ENCODE results near the gene EFNA5.

Gene EFNA5

GRCh38 chr5:107639990-107640389, 30.7 kb downstream of the EFNA5 start:
- DNase-seq, result no peak

- no peak for DNase-seq
These were observed 34.2 kb downstream of the EFNA5 start for GRCh38 chr5:107636555-107636954.

GRCh38 chr5:107636068-107636467, 34.7 kb downstream of the EFNA5 start:
- DNase-seq, result no peak

- no peak for DNase-seq
These were observed 35.5 kb downstream of the EFNA5 start for GRCh38 chr5:107634981-107635848.

GRCh38 chr5:107633171-107633901, 37.4 kb downstream of the EFNA5 start:
- DNase-seq, result no peak

GRCh38 chr5:107631805-107632362, 38.9 kb downstream of the EFNA5 start:
- no peak for DNase-seq

GRCh38 chr5:107630184-107630583, 40.6 kb downstream of the EFNA5 start:
- no peak for DNase-seq

- DNase-seq, result no peak
These were observed 46.5 kb downstream of the EFNA5 start for GRCh38 chr5:107624235-107624634.

GRCh38 chr5:107621089-107621488, 49.6 kb downstream of the EFNA5 start:
- DNase-seq, result no peak

GRCh38 chr5:107619781-107620180, 51.0 kb downstream of the EFNA5 start:
- DNase-seq, result no peak

- no peak for DNase-seq
These were observed 52.5 kb downstream of the EFNA5 start for GRCh38 chr5:107618242-107618641.

- DNase-seq, result no peak
These were observed 53.7 kb downstream of the EFNA5 start for GRCh38 chr5:107617052-107617451.

- no peak for DNase-seq
These were observed 54.5 kb downstream of the EFNA5 start for GRCh38 chr5:107616213-107616612.

GRCh38 chr5:107615299-107615817, 55.4 kb downstream of the EFNA5 start:
- DNase-seq, result no peak

GRCh38 chr5:107612541-107612940, 58.2 kb downstream of the EFNA5 start:
- DNase-seq, result no peak

GRCh38 chr5:107610798-107611197, 59.9 kb downstream of the EFNA5 start:
- no peak for DNase-seq

- DNase-seq, result no peak
These were observed 62.9 kb downstream of the EFNA5 start for GRCh38 chr5:107607671-107608345.

GRCh38 chr5:107607196-107607595, 63.5 kb downstream of the EFNA5 start:
- DNase-seq, result no peak

GRCh38 chr5:107605596-107606125, 65.1 kb downstream of the EFNA5 start:
- DNase-seq, result no peak

- DNase-seq, result no peak
These were observed 65.7 kb downstream of the EFNA5 start for GRCh38 chr5:107604990-107605389.

GRCh38 chr5:107604146-107604910, 66.4 kb downstream of the EFNA5 start:
- no peak for DNase-seq

- no peak for DNase-seq
These were observed 67.4 kb downstream of the EFNA5 start for GRCh38 chr5:107603349-107603748.

Measured in NCI-H1930 (cell line).